Epidermal melanocyte (primary cell): ENCODE measurements around the gene NINJ1.
A peak's percentile ranks its signal among the peaks of the same experiment; 100 is the strongest.

ENCODE experiments used
- DNase-seq: peaks from one replicate; pipeline ENCODE4 v3.0.0; 2011; ENCODE audit warnings: low spot score; ENCODE audit not compliant: insufficient read length

NINJ1 gene

DNA sequence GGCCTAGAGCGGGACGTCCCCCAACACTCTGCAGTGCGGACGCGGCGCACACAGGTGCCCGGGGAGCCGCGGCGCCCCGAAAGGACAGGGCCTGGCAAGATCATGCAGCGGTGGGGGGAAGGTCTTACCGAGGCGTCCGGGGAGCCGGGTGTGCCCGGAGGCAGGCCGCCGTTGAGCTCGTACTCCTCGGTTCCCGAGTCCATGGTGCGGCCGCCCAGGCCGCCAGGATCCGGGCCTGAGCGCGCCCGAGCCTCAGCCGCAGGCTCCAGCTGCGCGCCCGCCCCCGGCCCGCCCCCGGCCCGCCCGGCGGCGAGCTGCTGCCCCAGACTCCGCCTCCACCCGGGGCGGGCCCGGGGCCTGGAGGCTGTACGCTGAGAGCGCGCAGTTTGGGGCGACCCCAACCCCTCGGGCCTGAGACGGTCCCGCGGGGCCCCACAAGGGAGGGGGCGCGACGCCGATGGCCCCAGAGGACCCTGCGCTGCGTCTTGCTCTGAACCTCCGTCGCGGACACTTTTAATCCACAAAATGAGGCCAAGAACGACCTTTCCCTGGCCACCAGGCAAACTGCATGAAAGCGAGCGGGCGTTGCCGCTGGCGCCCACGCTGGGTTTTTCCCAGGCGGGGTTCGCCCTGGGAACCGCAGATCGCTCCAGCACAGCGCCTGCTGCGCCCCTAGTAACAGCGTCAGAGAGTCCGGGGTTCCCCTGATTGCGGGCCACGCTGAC, at the start of gene NINJ1:
TSS of gene NINJ1 (minus strand) at position 237 of the 725 bp plus-strand sequence. CDS start at position 203, 34 bp downstream.
- peak; percentile 82 for DNase-seq

- no peak for DNase-seq
Observed at GRCh38 chr9:93183131-93183662, 49.1 kb upstream of the NINJ1 start.

GRCh38 chr9:93182572-93182971, 48.5 kb upstream of the NINJ1 start:
- DNase-seq = no peak

- no peak for DNase-seq
Observed at GRCh38 chr9:93181672-93182435, 47.8 kb upstream of the NINJ1 start.

- no peak for DNase-seq
Observed at GRCh38 chr9:93180938-93181337, 46.9 kb upstream of the NINJ1 start.

DNA sequence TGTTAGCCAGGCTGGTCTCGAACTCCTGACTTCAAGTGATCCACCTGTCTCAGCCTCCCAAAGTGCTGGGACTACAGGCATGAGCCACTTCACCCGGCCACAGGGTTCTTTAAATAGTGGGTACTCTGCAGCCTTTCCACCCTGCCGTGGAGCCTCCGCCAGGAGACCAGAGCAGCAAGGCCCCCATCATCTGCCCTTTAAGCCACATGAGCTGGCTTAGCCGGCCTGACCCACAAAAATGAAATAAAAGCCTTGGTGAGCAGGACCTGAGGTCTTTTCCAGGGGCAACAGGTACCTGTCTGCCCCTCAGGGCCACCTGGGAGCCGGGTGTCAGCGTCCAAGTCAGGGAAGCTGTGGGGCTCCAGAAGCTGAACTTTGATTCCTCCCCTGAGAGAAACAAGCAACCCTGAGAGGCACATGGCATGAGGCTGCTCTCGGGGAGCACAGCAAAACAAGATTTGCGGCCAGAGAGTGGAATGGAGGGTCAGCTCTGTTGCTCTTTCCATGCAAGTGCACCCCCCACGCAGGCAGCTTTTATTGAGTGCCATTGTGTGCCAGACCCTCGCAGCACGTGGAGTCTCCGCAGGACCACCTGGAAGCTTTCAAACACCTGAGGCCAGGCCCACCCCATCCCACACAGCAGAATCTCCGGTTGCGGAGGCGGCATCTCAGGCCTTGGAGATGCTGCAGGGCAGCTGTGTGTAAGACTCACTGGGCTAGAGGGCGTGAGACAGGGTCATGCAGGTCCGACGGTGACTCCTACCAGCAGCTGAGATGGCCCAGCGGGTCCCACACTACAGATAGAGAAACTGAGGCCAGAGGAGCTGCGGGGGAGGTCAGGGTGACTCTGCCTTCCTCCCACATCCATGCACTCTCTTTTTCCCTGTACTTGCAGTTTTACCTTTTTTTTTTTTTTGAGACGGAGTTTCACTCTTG, 45.1 kb upstream of the NINJ1 start:
- no peak for DNase-seq

GRCh38 chr9:93177676-93178075, 43.6 kb upstream of the NINJ1 start:
- DNase-seq = no peak

- DNase-seq = no peak
Observed at GRCh38 chr9:93174976-93175375, 40.9 kb upstream of the NINJ1 start.

DNA sequence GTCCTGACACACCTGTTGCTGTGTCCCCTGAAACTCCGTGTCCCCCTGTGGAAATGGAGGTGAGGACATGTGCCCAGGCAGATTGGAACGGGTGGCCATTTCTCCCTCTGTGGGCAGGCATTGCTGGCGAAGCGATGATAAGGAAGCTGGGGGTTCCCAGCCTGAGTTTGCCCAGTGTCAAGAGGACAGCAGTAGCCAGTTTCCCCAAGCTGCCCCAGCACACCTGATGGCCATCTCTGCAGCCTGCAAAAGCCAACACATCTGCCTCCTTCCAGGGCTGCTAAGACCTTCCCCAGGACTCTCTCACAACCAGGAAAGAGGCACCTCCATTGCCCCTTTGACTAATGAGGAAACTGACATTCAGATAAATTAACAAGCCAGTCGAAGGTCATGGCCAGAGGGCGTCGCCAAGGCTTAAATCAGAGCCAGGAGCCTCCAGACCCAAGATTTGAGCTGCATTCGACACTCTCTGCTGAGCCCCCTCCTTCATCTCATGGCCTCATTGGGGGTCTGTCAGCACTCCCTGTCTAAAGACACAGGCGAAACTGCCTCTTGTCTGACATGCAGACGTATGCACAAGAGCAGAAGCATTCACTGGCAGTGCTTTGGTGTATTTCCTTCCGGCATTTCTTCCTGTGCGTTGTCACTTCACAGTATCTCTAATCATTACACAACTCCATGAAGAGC, 39.5 kb upstream of the NINJ1 start:
- no peak for DNase-seq

DNA sequence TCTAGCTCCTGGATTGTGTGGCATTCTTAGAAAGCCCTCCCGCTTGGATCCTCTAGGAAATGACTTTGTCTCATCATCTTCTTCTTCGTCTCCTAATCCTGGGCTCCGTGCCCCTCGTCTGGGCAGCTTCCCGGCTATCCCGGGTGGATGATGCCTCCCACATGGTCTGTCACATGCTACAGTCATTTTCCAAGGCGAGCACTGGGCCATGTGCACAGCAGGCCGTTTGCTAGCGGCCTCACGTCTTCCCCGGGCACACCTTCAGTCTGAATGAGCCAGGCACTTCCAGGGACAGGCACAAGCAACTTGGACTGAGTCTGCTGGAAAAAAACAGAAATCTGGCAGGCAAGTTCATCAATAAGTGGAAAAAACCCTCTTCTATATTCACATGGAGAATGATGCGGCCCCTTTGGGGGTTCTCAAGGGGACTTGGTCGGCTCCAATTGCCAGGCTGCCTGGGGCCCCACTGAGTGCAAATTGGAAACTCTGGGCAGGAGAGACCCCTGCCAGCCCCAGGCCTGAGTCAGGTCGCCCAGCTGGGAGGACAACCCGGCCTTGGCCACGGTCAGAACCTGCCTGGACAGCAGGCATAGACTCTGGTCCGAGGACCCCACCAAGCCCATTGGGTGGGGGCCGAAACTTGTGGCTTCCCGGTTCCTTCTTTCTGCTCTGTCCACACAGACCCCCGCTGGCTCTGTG, 38.8 kb upstream of the NINJ1 start:
- no peak for DNase-seq

- DNase-seq = no peak
Observed at GRCh38 chr9:93171261-93171990, 37.4 kb upstream of the NINJ1 start.

GRCh38 chr9:93170571-93170970, 36.5 kb upstream of the NINJ1 start:
- no peak for DNase-seq

- no peak for DNase-seq
Observed at GRCh38 chr9:93169444-93169843, 35.4 kb upstream of the NINJ1 start.

- no peak for DNase-seq
Observed at GRCh38 chr9:93168581-93168980, 34.5 kb upstream of the NINJ1 start.

DNA sequence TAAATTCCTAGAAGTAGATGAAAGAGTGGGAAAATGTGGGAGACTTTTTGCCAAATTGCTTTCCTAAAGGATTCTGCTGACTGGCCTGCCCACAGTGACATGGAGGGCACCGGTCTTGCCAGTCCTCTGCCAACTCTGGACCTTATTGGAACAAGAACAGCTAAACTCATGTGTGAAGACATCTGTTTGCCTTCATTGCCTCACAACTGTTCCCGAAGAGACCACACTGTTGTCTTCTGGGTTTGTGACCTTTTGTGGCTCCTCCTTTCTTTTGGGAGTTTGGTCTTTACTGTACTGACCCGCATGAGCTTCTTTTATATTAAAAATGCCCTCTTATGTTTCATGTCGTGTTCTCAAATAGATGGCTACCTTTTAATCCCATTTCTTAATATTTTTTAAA, 33.8 kb upstream of the NINJ1 start:
- no peak for DNase-seq

DNA sequence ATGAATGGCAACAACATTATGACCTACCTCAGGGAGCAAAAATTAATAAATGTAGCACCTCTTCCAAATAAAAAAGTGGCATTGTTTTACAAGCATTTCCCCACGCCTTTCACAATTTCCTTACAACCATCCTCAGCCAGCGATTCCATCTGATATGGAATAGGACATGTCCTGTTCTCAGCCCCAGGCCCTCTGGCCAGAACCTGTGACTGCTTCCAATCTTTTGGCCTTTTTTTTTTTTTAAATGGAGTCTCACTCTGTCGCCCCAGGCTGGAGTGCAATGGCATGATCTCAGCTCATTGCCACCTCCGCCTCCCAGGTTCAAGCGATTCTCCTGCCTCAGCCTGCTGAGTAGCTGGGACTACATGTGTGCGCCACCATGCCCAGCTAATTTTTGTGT, 33.1 kb upstream of the NINJ1 start:
- no peak for DNase-seq

GRCh38 chr9:93166699-93167098, 32.6 kb upstream of the NINJ1 start:
- DNase-seq = no peak

DNA sequence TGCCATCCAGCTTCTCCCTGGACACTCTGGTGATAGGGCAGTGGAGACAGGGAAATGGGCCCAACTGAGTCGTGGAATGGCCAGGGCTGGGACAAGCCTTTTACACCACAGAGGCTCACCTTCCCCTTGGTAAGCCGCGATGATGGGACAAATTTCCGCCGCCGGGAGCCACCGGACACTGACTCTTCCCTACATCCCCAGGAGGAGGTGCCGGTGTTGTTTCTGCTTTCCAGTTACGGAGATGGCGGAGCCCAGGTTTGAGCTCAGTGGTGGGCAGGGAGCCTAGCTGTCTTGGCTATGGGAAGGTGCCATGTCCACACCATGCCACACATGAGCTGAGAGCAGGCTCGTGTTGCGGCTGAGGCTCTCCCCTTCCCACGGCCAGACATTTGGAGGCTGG, 30.0 kb upstream of the NINJ1 start:
- DNase-seq = no peak

GRCh38 chr9:93161786-93162562, 27.9 kb upstream of the NINJ1 start:
- no peak for DNase-seq
